ENCODE measurements around the gene SPRY4.
"Not testable (repeated sequence)": the region's sequence is repeated elsewhere in the genome, so short reads cannot be mapped to it uniquely, and the experiment has no call there.

The SPRY4 gene

GRCh38 chr5:142333749-142334148, 8.9 kb upstream of the SPRY4 start:
- DNase-seq = not testable (repeated sequence)

DNA sequence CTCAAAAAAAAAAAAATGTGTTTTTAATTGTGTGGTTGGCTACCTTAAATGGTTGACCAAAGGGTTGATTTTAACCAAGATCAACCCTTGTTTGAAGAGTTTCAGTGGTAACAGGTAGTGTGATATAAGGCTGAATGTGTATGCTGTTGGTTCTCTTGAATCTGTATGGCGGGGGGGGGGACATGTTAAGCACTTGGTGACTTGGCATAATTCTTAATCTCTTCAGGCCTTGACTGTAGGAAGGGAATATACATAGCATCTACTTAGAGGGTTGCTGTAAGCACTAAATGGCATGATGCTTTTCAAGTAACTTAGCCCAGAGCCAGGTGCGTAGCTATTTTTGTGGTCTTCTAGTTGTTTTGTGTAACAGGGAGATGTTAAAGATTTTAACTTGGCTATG, 5.6 kb upstream of the SPRY4 start:
- DNase-seq = no peak

GRCh38 chr5:142330026-142330425, 5.2 kb upstream of the SPRY4 start:
- DNase-seq = no peak

GRCh38 chr5:142327111-142327842, 2.5 kb upstream of the SPRY4 start:
- DNase-seq = no peak

DNA sequence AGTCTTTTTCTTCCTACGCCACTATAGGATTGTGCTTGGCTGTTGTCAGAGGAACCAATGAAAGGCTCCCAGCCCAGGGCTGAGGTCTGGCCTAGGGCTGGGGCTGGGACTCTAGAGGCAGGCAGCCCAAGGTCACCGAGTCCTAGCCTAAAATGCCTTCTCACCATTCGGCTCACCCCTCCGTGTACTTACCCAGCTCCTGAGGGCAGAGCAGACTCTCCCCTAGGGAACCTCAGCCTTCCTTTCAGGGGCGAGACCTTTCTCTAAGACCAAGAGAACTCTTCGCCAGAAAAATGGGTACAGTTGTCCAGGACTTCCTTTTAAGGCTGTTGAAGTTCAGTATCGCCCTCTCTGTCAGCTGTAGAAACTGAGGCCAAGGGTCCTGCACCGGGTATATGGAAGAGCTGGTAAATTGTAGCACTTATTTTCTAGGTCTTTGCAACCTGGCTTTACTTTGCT, 1.7 kb upstream of the SPRY4 start:
- DNase-seq = no peak

- peak; percentile 84 for DNase-seq
These were observed 1.1 kb upstream of the SPRY4 start for GRCh38 chr5:142325725-142326479.

GRCh38 chr5:142324136-142324870, 518 bp downstream of the SPRY4 start:
- DNase-seq = no peak

DNA sequence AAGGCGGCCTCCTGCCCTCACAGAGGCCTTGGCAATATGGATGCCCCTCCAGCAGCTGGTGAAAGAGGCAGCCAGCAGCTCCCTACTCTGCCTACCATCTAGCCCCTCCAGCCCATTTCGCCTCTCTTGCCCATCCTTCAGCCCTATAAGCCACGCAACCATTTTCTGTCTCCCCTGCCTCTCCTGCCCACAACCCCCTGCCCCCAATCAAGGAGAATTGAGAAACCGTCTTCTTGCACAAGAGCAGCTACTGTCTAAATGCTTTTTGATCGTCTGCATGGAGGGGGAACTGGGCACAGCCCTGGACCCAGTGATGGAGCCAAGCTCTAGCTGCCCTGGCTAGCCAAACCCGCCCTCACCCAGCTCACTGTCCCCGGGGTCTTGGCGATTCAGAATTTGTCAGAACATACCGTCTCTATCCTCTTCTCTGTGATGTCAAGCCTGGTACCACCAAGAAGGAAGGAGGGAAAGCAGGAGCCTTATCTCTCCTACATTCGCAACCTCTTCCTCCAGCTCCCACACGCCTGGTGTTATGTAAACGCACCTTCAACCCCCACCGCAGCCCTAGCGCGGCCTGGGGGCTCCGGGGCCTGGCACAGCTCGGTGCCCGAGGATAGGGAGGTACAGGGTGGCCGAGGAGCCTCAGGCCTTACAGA, 1.2 kb downstream of the SPRY4 start:
- no peak for DNase-seq

- DNase-seq = no peak
These were observed 1.9 kb downstream of the SPRY4 start for GRCh38 chr5:142322747-142323479.

- no peak for DNase-seq
These were observed 2.4 kb downstream of the SPRY4 start for GRCh38 chr5:142322403-142322746.

DNA sequence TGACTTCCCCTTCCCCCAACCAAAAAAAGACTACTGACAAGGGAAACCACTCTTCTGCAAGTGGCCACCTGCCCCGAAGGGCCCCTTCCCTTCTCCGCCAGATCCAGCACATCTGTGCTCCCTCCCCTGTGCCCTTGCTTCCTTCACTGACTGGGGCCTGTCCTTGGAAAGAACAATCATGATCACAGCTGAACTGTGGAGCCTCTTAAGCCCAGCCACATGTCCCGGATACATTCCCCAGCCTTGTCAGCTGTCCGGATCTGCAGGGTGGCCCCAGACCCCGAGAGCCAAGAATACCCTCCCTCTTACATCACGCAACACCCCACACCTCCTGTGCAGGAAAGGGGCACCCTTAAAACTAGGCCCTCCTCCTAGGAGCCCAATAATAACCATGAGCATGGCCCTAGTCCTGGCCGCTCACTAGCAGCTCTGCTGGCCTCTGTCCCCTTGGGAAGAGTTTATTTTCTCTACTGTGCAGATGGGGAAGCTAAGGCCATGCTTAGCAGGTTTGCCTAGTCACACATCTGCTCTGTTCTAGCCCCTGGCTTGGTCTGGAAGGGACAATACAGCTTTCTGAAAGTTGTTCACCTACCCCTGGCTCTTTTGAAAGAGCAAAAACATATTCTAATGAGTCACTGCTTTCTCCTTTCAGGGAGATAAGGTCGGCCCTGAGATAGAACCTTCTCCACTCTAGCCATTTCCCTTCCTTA, 3.8 kb downstream of the SPRY4 start:
- DNase-seq = peak; percentile 76

DNA sequence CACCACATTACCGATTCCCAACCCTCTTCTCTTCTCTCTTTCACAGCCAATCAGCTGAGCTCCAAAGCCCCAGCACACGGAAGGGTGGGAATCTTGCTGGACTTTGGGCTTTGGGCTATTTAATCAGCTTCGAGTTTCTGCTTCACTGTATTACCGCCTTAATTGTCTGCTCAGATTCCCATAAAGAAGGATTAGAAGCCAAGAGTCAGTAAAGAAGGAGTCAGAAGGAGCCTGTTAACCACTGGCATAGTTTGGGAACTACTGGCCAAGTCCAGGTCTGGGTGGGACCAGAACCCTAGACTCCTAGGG, 4.4 kb downstream of the SPRY4 start:
- DNase-seq = no peak

DNA sequence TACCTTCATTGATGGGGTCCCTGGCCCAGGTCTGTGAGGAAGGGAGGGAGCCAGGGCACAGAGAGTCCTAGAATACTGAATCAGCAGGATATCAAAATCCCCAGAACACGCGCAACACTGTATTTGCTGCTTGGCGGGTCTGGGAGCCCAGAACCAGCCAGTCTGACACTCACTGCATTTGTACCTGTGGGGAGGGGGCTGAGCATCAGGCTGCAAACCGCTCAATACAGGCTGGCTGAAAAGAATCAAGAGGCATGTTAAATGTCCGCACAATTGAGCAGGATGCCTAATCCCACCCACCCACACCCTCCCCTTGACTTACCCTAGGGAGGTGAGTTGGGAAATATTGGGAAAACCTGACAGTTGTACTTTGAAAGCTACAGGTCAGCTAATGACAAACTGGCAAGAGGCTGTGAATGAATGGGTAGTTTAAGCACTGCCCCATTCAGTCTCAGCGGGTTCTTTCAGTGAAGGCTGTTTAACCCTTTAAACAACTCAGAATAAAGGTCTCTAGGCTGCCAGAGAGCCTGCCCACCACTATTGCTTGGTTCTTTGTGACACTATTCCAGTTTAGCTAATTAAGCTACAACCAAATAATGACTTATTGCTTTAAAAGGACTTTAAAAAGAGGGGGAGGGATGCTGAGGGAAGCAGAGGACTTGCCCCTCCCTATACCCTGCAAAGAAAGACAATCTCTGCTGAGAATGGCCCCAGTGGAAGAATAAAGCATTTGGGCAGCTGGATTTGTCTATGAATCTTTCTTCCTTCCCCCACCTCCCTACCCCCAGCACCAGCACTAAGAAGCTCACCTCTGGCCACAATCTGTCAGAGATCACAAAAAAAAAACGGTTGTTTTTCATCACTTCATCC, 5.0 kb downstream of the SPRY4 start:
- DNase-seq = no peak

- no peak for DNase-seq
These were observed 5.7 kb downstream of the SPRY4 start for GRCh38 chr5:142319105-142319504.

DNA sequence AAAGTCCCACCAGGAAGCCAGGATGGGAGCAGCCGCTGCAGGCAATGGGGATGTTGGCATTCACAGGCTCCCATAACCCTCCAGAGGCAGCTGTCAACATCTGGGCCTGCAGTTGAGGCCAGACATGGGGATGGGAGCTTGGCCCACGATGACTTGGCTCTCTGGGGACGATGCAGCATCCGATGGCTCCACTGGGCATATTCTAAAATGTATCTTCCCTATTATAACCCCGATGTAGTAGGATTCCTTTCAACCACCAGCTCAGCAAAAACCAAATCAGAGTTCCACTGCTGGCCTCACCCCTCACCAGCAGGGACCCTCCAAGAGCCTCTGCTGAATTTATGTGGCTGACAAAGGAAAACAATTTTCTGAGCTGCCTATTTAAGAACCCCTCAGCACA, 7.1 kb downstream of the SPRY4 start:
- DNase-seq = no peak

DNA sequence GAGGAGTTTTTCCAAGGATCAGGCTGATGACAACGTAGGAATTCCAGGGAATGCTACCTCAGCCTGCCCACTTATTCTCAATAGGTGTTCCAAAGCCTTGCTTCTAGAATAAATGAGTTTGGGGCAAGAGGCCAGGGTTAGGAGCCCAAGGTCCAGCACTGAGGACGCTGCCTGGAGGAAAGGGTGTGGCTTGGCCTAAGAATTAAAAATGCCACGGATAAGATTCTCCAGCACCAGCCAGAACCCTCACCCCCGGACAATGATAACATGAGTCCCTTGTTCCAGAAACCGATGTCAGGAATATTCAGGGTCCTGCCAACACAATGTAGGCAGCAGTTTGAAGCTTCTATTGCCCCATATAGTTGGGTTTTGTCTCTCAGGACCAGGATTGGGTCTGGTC, 7.6 kb downstream of the SPRY4 start:
- no peak for DNase-seq

DNA sequence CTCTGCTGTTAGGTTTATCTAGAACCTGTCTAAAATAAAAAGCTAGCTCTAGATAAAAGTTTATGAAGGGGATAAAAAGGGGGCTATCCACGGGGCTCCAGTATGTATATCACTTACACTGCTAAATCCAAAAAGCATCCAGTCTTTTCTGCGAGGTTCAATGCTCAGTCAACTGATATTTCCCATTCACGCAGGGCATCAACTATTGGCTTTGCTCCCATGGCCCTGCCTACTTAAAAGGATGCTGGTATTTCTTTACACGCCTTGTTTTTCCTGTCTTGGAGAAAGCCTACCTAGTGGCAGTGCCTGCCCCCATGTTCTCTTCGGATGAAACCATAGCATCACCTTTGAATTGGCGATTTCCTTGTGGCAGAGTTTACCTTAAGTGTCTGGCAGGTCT, 8.1 kb downstream of the SPRY4 start:
- DNase-seq = no peak

DNA sequence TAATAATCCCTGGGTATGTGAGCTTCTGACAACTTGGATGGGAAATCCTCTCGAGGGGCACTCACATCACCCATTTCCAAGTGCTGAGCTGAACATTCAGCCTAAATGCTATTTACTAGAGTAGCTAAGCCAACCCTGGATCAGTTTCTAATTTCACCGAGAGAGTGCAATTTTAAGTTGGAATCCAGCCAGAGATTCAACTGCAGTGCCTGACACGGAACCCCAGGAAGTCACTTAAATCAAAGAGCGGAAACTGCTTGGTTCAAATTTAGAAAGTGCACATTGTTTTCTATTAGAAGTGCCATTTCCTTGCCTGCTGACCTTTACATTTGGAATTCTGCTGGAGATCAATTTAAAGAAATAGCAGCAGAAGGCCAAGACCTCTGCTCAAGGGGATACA, 8.8 kb downstream of the SPRY4 start:
- DNase-seq = no peak

- DNase-seq = no peak
These were observed 9.5 kb downstream of the SPRY4 start for GRCh38 chr5:142315096-142315900.

GRCh38 chr5:142314606-142315005, 10.2 kb downstream of the SPRY4 start:
- no peak for DNase-seq
